NCI-H2227 (cell line): ENCODE data around the gene ERG28.

Source experiments
- DNase-seq: peaks from one replicate; lab custom pipeline; 2025; ENCODE audit not compliant: unreplicated experiment; lab: John Stamatoyannopoulos, UW

The ERG28 gene

GRCh38 chr14:75660238-75660629 is 442 bp downstream of the ERG28 start:
- no peak for DNase-seq

GRCh38 chr14:75658957-75659356 is 1.7 kb downstream of the ERG28 start:
- DNase-seq, result no peak

GRCh38 chr14:75657331-75657730 is 3.3 kb downstream of the ERG28 start:
- no peak for DNase-seq

GRCh38 chr14:75655235-75655634 is 5.4 kb downstream of the ERG28 start:
- no peak for DNase-seq

- DNase-seq, result peak; percentile 75
Measured at GRCh38 chr14:75654127-75654732, 6.4 kb downstream of the ERG28 start.

- no peak for DNase-seq
Measured at GRCh38 chr14:75653563-75653962, 7.1 kb downstream of the ERG28 start.

GRCh38 chr14:75650253-75651058 is 10.2 kb downstream of the ERG28 start:
- DNase-seq, result no peak

GRCh38 chr14:75649773-75650172 is 10.9 kb downstream of the ERG28 start:
- DNase-seq, result no peak

- no peak for DNase-seq
Measured at GRCh38 chr14:75649337-75649736, 11.3 kb downstream of the ERG28 start.

GRCh38 chr14:75648066-75648838 is 12.4 kb downstream of the ERG28 start:
- DNase-seq, result no peak

- DNase-seq, result no peak
Measured at GRCh38 chr14:75647640-75648039, 13.0 kb downstream of the ERG28 start.

- no peak for DNase-seq
Measured at GRCh38 chr14:75646762-75647161, 13.9 kb downstream of the ERG28 start.

- no peak for DNase-seq
Measured at GRCh38 chr14:75645056-75645455, 15.6 kb downstream of the ERG28 start.

GRCh38 chr14:75643985-75644384 is 16.7 kb downstream of the ERG28 start:
- DNase-seq, result no peak

- no peak for DNase-seq
Measured at GRCh38 chr14:75640876-75641275, 19.8 kb downstream of the ERG28 start.

- peak; percentile 6 for DNase-seq
Measured at GRCh38 chr14:75636100-75636692, 24.5 kb downstream of the ERG28 start.

- no peak for DNase-seq
Measured at GRCh38 chr14:75634848-75635247, 25.8 kb downstream of the ERG28 start.

GRCh38 chr14:75631453-75631831 is 29.2 kb downstream of the ERG28 start:
- no peak for DNase-seq

GRCh38 chr14:75630695-75631452 is 29.8 kb downstream of the ERG28 start:
- DNase-seq, result no peak

- peak; percentile 36 for DNase-seq
Measured at GRCh38 chr14:75628816-75629215, 31.9 kb downstream of the ERG28 start.

- DNase-seq, result no peak
Measured at GRCh38 chr14:75627406-75627805, 33.3 kb downstream of the ERG28 start.
